GM23338 (cell line): ENCODE data around the gene ZNFX1. TPM values are rescaled to one million over a fixed set of nuclear protein-coding genes. Genes with fewer than 3 reads are reported as not detected.

Source experiments
- ATAC-seq: fragments of 200-7000 bp; cut with Tn5 transposase; 3 replicates; pipeline ENCODE4 v1.9.1; 2020
- DNase-seq: peaks from one replicate; pipeline ENCODE4 v3.0.0-alpha.2; 2015; ENCODE audit warnings: low spot score
- H2AFZ ChIP-seq: fragments of 200-600 bp; sonication (generic); 2 replicates; pipeline ENCODE4 v1.8.0; 2016; ENCODE audit warnings: antibody characterized with exemption, mild to moderate bottlenecking, moderate library complexity
- H3F3A ChIP-seq: fragments of 200-600 bp; sonication (generic); replicated peaks from 2 replicates; pipeline ENCODE4 v1.8.0; 2017; ENCODE audit warnings: antibody characterized with exemption, mixed run types, low read depth
- H3K27ac ChIP-seq: fragments of 200-600 bp; sonication (generic); 2 replicates; pipeline ENCODE4 v1.6.1; 2016; ENCODE audit warnings: low read depth
- H3K27me3 ChIP-seq: fragments of 200-600 bp; sonication (generic); 2 replicates; pipeline ENCODE4 v1.8.0; 2016; ENCODE audit warnings: mild to moderate bottlenecking, mixed run types, moderate library complexity; ENCODE audit not compliant: insufficient read depth
- H3K36me3 ChIP-seq: fragments of 200-600 bp; sonication (generic); 2 replicates; pipeline ENCODE4 v1.8.0; 2016; ENCODE audit warnings: mild to moderate bottlenecking; ENCODE audit not compliant: insufficient read depth
- H3K4me1 ChIP-seq: fragments of 200-600 bp; sonication (generic); 2 replicates; pipeline ENCODE4 v1.8.0; 2016; ENCODE audit warnings: mild to moderate bottlenecking, moderate library complexity; ENCODE audit not compliant: insufficient read depth
- H3K4me2 ChIP-seq: fragments of 200-600 bp; sonication (generic); 2 replicates; pipeline ENCODE4 v1.7.1; 2017; ENCODE audit warnings: mixed run types
- H3K4me3 ChIP-seq: fragments of 200-600 bp; sonication (generic); 2 replicates; pipeline ENCODE4 v1.6.1; 2016; ENCODE audit warnings: mixed run types
- H3K79me2 ChIP-seq: fragments of 200-600 bp; sonication (generic); replicated peaks from 2 replicates; pipeline ENCODE4 v1.8.0; 2017; ENCODE audit warnings: mild to moderate bottlenecking; ENCODE audit not compliant: insufficient read depth
- H3K9me2 ChIP-seq: fragments of 200-600 bp; sonication (generic); 2 replicates; pipeline ENCODE4 v1.8.0; 2017; ENCODE audit not compliant: insufficient read depth
- H4K20me1 ChIP-seq: fragments of 200-600 bp; sonication (generic); replicated peaks from 2 replicates; pipeline ENCODE4 v1.8.0; 2017; ENCODE audit warnings: mild to moderate bottlenecking; ENCODE audit not compliant: insufficient read depth
- H3K27ac Mint-ChIP-seq: 2 replicates; pipeline ENCODE4 v1.8.0; 2020; ENCODE audit warnings: inconsistent platforms, mild to moderate bottlenecking, moderate library complexity, mixed read lengths
- H3K27me3 Mint-ChIP-seq: 3 replicates; pipeline ENCODE4 v1.8.0; 2022; ENCODE audit warnings: low read depth, mild to moderate bottlenecking, moderate library complexity, mixed read lengths, inconsistent platforms; ENCODE audit not compliant: insufficient read depth, poor library complexity
- H3K36me3 Mint-ChIP-seq: 3 replicates; pipeline ENCODE4 v1.8.0; 2021; ENCODE audit warnings: low read depth, mild to moderate bottlenecking, inconsistent platforms, moderate library complexity, mixed read lengths
- H3K4me1 Mint-ChIP-seq: 3 replicates; pipeline ENCODE4 v1.8.0; 2020; ENCODE audit warnings: mild to moderate bottlenecking, inconsistent platforms, mixed read lengths
- H3K4me3 Mint-ChIP-seq: 3 replicates; pipeline ENCODE4 v1.8.0; 2021; ENCODE audit warnings: moderate library complexity, mild to moderate bottlenecking, inconsistent platforms, mixed read lengths
- H3K9me3 Mint-ChIP-seq: 3 replicates; pipeline ENCODE4 v1.8.0; 2020; ENCODE audit warnings: moderate library complexity, mild to moderate bottlenecking, inconsistent platforms, mixed read lengths
- CREB1 ChIP-seq: fragments of 250-450 bp; sonication (Bioruptor Pico); IDR thresholded peaks from 2 replicates; pipeline ENCODE4 v1.5.0; 2020; ENCODE audit warnings: low read depth, mild to moderate bottlenecking, moderate library complexity
- CTCF ChIP-seq, 2 experiments: fragments of 200-600 bp in 1 of 2; sonication (generic) in 1 of 2; conservative IDR thresholded peaks; 2 replicates each; pipeline versions ENCODE4 v1.5.1 to v1.6.1; 2016 to 2017; ENCODE audit warnings: antibody characterized with exemption in 2 of 2, low read depth in 2 of 2, mild to moderate bottlenecking in 2 of 2, moderate library complexity in 1 of 2
- EZH2 ChIP-seq: fragments of 200-600 bp; sonication (generic); IDR thresholded peaks from one replicate; pipeline ENCODE4 v1.8.0; 2017; ENCODE audit warnings: antibody characterized with exemption, mild to moderate bottlenecking, low read depth; ENCODE audit not compliant: unreplicated experiment
- EZH2phosphoT487 ChIP-seq: fragments of 200-600 bp; sonication (generic); IDR thresholded peaks from one replicate; pipeline ENCODE4 v1.8.1; 2018; ENCODE audit warnings: antibody characterized with exemption; ENCODE audit not compliant: unreplicated experiment
- JUNB ChIP-seq: IDR thresholded peaks from one replicate; pipeline ENCODE4 v1.6.1; 2016; ENCODE audit warnings: antibody characterized with exemption; ENCODE audit not compliant: unreplicated experiment
- NANOG ChIP-seq: IDR thresholded peaks from 2 replicates; pipeline ENCODE4 v1.6.1; 2016; ENCODE audit warnings: antibody characterized with exemption, borderline replicate concordance
- POLR2AphosphoS5 ChIP-seq: IDR thresholded peaks from 2 replicates; pipeline ENCODE4 v1.6.1; 2016; ENCODE audit warnings: antibody characterized with exemption, low read depth
- STAT1 ChIP-seq: IDR thresholded peaks from one replicate; pipeline ENCODE4 v1.6.1; 2016; ENCODE audit warnings: antibody characterized with exemption; ENCODE audit not compliant: unreplicated experiment
- ZNF114 ChIP-seq: fragments of 250-450 bp; sonication (Bioruptor Pico); IDR thresholded peaks from 2 replicates; pipeline ENCODE4 v1.5.0; 2020; ENCODE audit warnings: mild to moderate bottlenecking, moderate library complexity
- ZNF331 ChIP-seq: fragments of 250-450 bp; sonication (Bioruptor Pico); IDR thresholded peaks from 2 replicates; pipeline ENCODE4 v1.5.0; 2020; ENCODE audit warnings: low read depth, mild to moderate bottlenecking, moderate library complexity
- ZNF462 ChIP-seq: fragments of 250-450 bp; sonication (Bioruptor Pico); IDR thresholded peaks from 2 replicates; pipeline ENCODE4 v1.5.0; 2020; ENCODE audit warnings: mild to moderate bottlenecking, moderate library complexity
- polyA plus RNA-seq: library from polyadenylated mRNA; unstranded; fragments of >200 nt; fragmentation: Nextera tagmentation; extraction: Ambion mirVana; gene quantifications from 2 replicates; pipeline ENCODE4 v1.2.1, GENCODE V29; 2016
- total RNA-seq: library from RNA; depleted of rRNA; stranded (reverse); fragments of >200 nt; shearing (Covaris generic); gene quantifications from 2 replicates; pipeline ENCODE4 v1.2.3, GENCODE V29; 2014
- TF ChIP-seq, protein P1 (sequence below): IDR thresholded peaks from one replicate; pipeline ENCODE4 v1.6.1; 2018; ENCODE audit warnings: antibody characterized with exemption; ENCODE audit not compliant: unreplicated experiment
- TF ChIP-seq, protein P2 (sequence below): IDR thresholded peaks from 2 replicates; pipeline ENCODE4 v1.6.1; 2016; ENCODE audit warnings: antibody characterized with exemption

The ZNFX1 gene
- total and polyA plus RNA-seq, 2 experiments from 2014 or later = 6.1 to 12.1 TPM

GRCh38 chr20:49318091-49318429, 40.2 kb upstream of the ZNFX1 start:
- Mint-ChIP-seq H3K27ac (no peak overlapping the region), H3K4me1 (peaks cover 16% of the 10 kb centered on the region), H3K4me3 (peak overlapping the region; percentile 83), H3K27me3 (peaks cover 50% of the 10 kb centered on the region), H3K9me3 (peaks cover 2% of the 10 kb centered on the region; the same call in 2 of the 3 replicates), H3K36me3 (no peaks in the 10 kb centered on the region; the same call in 2 of the 3 replicates)
- Histone ChIP-seq H3K4me2 (peak overlapping the region; percentile 94), H3K4me1 (peaks cover 10% of the 10 kb centered on the region; the same call in 1 of the 2 replicates), H3K27me3 (peaks cover 54% of the 10 kb centered on the region), H3K4me3 (peak overlapping the region; percentile 88), H3K79me2 (no peaks in the 10 kb centered on the region), H3K36me3 (no peaks in the 10 kb centered on the region; the same call in 1 of the 2 replicates), H2AFZ (peak overlapping the region; percentile 96), H3F3A (no peaks in the 10 kb centered on the region), H3K27ac (no peak overlapping the region), H3K9me2 (0 out of 2 replicates have a peak, but pooled peaks cover under 1% of the 10 kb centered on the region), H4K20me1 (no peaks in the 10 kb centered on the region; the same call in 1 of the 2 replicates)
- peak; percentile 42 for DNase-seq
- peak; percentile 36 for ATAC-seq
- no peak for TF ChIP-seq CREB1 (CRISPR knock-in tag)
- no peak for TF ChIP-seq NANOG
- no peak for TF ChIP-seq CTCF (conservative IDR thresholded peaks at IDR 0.05; ENCODE audit: low read depth in 2 of 2)
- no peak for TF ChIP-seq JUNB
- no peak for TF ChIP-seq ZNF331 (CRISPR knock-in tag)
- TF ChIP-seq, protein P1, sequence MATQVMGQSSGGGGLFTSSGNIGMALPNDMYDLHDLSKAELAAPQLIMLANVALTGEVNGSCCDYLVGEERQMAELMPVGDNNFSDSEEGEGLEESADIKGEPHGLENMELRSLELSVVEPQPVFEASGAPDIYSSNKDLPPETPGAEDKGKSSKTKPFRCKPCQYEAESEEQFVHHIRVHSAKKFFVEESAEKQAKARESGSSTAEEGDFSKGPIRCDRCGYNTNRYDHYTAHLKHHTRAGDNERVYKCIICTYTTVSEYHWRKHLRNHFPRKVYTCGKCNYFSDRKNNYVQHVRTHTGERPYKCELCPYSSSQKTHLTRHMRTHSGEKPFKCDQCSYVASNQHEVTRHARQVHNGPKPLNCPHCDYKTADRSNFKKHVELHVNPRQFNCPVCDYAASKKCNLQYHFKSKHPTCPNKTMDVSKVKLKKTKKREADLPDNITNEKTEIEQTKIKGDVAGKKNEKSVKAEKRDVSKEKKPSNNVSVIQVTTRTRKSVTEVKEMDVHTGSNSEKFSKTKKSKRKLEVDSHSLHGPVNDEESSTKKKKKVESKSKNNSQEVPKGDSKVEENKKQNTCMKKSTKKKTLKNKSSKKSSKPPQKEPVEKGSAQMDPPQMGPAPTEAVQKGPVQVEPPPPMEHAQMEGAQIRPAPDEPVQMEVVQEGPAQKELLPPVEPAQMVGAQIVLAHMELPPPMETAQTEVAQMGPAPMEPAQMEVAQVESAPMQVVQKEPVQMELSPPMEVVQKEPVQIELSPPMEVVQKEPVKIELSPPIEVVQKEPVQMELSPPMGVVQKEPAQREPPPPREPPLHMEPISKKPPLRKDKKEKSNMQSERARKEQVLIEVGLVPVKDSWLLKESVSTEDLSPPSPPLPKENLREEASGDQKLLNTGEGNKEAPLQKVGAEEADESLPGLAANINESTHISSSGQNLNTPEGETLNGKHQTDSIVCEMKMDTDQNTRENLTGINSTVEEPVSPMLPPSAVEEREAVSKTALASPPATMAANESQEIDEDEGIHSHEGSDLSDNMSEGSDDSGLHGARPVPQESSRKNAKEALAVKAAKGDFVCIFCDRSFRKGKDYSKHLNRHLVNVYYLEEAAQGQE = no peak
- no peak for TF ChIP-seq EZH2phosphoT487
- TF ChIP-seq STAT1 = no peak
- no peak for TF ChIP-seq EZH2
- no peak for TF ChIP-seq POLR2AphosphoS5
- TF ChIP-seq ZNF114 (CRISPR knock-in tag) = no peak
- TF ChIP-seq ZNF462 (CRISPR knock-in tag) = no peak
- TF ChIP-seq, protein P2, sequence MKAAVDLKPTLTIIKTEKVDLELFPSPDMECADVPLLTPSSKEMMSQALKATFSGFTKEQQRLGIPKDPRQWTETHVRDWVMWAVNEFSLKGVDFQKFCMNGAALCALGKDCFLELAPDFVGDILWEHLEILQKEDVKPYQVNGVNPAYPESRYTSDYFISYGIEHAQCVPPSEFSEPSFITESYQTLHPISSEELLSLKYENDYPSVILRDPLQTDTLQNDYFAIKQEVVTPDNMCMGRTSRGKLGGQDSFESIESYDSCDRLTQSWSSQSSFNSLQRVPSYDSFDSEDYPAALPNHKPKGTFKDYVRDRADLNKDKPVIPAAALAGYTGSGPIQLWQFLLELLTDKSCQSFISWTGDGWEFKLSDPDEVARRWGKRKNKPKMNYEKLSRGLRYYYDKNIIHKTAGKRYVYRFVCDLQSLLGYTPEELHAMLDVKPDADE = no peak
